ENCODE results near the gene HEMK1.

DNA sequence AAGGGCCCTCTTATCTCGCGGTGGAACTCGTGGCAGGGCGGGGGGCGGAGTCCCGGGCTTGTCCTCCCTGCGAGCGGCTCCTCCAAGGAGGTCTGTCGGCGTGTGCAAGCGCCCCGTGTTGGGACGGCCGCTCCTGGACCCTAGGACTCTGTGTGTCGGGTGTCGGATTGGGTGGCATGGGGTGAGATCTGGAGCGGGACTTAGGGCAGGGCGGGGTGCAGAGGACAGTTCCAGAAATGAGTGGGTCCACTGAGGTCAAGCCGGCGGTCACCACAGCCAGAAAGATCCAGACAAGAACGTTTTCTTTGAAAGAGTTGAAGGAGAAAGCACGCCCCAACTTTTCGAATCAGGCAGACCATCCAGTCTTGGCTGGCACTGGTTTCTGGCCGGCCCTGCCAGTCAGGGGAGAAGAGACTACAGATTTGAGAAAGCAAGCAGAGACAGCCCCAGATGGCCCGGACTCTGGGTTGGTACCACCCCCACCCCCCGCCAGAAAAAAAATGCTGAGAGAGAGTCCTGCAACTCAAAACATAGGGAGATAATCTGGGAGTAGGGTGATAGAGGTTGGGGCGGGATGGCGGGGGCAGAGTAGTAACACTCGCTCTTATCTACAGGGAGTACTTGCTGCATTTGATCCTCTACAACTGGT lies 43.0 kb downstream of the HEMK1 start:
- TF ChIP-seq, protein P1, sequence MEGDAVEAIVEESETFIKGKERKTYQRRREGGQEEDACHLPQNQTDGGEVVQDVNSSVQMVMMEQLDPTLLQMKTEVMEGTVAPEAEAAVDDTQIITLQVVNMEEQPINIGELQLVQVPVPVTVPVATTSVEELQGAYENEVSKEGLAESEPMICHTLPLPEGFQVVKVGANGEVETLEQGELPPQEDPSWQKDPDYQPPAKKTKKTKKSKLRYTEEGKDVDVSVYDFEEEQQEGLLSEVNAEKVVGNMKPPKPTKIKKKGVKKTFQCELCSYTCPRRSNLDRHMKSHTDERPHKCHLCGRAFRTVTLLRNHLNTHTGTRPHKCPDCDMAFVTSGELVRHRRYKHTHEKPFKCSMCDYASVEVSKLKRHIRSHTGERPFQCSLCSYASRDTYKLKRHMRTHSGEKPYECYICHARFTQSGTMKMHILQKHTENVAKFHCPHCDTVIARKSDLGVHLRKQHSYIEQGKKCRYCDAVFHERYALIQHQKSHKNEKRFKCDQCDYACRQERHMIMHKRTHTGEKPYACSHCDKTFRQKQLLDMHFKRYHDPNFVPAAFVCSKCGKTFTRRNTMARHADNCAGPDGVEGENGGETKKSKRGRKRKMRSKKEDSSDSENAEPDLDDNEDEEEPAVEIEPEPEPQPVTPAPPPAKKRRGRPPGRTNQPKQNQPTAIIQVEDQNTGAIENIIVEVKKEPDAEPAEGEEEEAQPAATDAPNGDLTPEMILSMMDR (IDR thresholded peaks at IDR 0.05), result no peak
- peak in 2 of 3 donors; percentile 36 to 49 for TF ChIP-seq POLR2AphosphoS5 (IDR thresholded peaks at IDR 0.05)
- peak; percentile 5 for TF ChIP-seq POLR2A (IDR thresholded peaks at IDR 0.05)

Measured in transverse colon (tissue), 4 donors.